ENCODE results near the gene TBC1D17. TPM values are rescaled to one million over a fixed set of nuclear protein-coding genes. Genes with fewer than 3 reads are reported as not detected.

Gene TBC1D17
- total and polyA plus RNA-seq, 11 donors: 30.1 to 54.8 (median 38.1) TPM

GRCh38 chr19:49894879-49895565 lies 17.5 kb downstream of the TBC1D17 start:
- Histone ChIP-seq H3K27me3 (peaks cover 0 to 11% (median 0%) of the 10 kb centered on the region in 9 donors), H3K4me1 (peaks cover under 1 to 29% (median 9%) of the 10 kb centered on the region in 12 donors), H3K9me3 (no peaks in the 10 kb centered on the region), H3K36me3 (no peaks in the 10 kb centered on the region), H3K27ac (no peak overlapping the region), H3K4me3 (peak overlapping the region in 1 of 12 donors; percentile 35)
- TF ChIP-seq POLR2A (IDR thresholded peaks at IDR 0.05): no peak
- TF ChIP-seq CTCF (IDR thresholded peaks at IDR 0.05): no peak
- intact Hi-C loops (cut with DNase I): no loop called here
- ATAC-seq: no peak
- peak in 1 of 5 donors; percentile 54 for DNase-seq
- 83 to 89% (median 87%) methylated on average over 17 of the region's 17 CpGs for WGBS, 4 donors

- no peak for TF ChIP-seq CTCF (IDR thresholded peaks at IDR 0.05)
- TF ChIP-seq POLR2A (IDR thresholded peaks at IDR 0.05): no peak
- Histone ChIP-seq H3K4me3 (peak overlapping the region in 1 of 12 donors; percentile 35), H3K27ac (peak overlapping the region in 1 of 12 donors; percentile 89), H3K27me3 (peaks cover 0 to 10% (median 0%) of the 10 kb centered on the region in 9 donors), H3K9me3 (no peaks in the 10 kb centered on the region), H3K4me1 (peaks cover 0 to 23% (median 6%) of the 10 kb centered on the region in 12 donors), H3K36me3 (no peaks in the 10 kb centered on the region)
- peak in 1 of 5 donors; percentile 47 for DNase-seq
- WGBS, 4 donors: 75 to 84% (median 77%) methylated on average over 9 to 17 of the region's 17 CpGs
- ATAC-seq: no peak
- intact Hi-C loops (cut with DNase I): no loop called here
Observed at GRCh38 chr19:49895566-49896297, 18.2 kb downstream of the TBC1D17 start.

- Histone ChIP-seq H3K36me3 (no peaks in the 10 kb centered on the region), H3K27ac (peak within 1 kb of the TSS in 10 of 12 donors; percentile 28 to 89 (median 46)), H3K4me1 (peaks cover 0 to 23% (median 6%) of the 10 kb centered on the region in 12 donors), H3K4me3 (peak within 1 kb of the TSS in 6 of 12 donors; percentile 11 to 35 (median 13)), H3K9me3 (no peaks in the 10 kb centered on the region), H3K27me3 (peaks cover 0 to 4% (median 0%) of the 10 kb centered on the region in 9 donors)
- WGBS, 4 donors: 34 to 48% (median 38%) methylated on average over 18 to 20 of the region's 20 CpGs
- peak; percentile 9 to 65 (median 34) for ATAC-seq
- DNase-seq: peak in 4 of 5 donors; percentile 46 to 73 (median 59)
- TF ChIP-seq CTCF (IDR thresholded peaks at IDR 0.05) (no peak), POLR2A (IDR thresholded peaks at IDR 0.05) (no peak)
- intact Hi-C loops (cut with DNase I): no loop called here
Observed at GRCh38 chr19:49896863-49897621, 19.5 kb downstream of the TBC1D17 start, which contains the start of gene IL4I1. TSS of gene IL4I1 (minus strand) at chr19:49896887. CDS start at chr19:49896160, 727 bp downstream.

All from heart left ventricle (tissue), 16 donors.